ENCODE data around the gene PDCL2. TPM values are rescaled to one million over a fixed set of nuclear protein-coding genes. Genes with fewer than 3 reads are reported as not detected.
"Not testable (repeated sequence)": the region's sequence is repeated elsewhere in the genome, so short reads cannot be mapped to it uniquely, and the experiment has no call there.

PDCL2 gene
- total and polyA plus RNA-seq, 10 of the 15 experiments (the other 5 are each of a cell fraction or from before 2014, with no cell fraction given) = not detected

DNA sequence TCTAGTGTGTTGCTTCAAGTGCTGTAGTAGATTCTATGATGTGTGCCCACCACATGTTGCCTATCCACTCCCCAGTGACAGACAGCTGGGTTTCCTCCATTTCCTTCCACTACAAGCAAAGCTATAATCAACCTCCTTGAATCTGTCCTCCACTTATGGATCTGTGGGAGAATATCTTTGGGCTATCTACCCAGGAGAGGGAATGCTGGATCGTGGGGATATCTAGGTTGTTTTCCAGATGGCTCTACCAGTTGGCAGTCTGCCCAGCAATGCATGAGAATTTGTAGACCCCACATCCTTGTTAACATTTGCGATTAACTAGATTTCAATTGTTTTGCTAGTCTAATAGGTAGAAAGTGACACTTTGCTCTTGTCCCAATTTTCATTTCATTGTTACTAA is 33.8 kb upstream of the PDCL2 start:
- DNase-seq (ENCODE audit: low read depth, low spot score) (no peak), FAIRE-seq (no peak), ATAC-seq (no peak)
- SMC1A ChIA-PET (ENCODE audit: uncharacterized antibody, unreplicated experiment) = interaction anchor here (0.6 kb wide), 1 partner anchor 112 kb away, joined by 3 read pairs; no protein-coding TSS in a partner anchor
- CTCF ChIA-PET = no interaction called here
- in situ Hi-C loops (cut with MboI) = no loop called here
- TF ChIP-seq EP300 (IDR thresholded peaks at IDR 0.05; ENCODE audit: borderline replicate concordance in 1 of 2, control insufficient read depth in 1 of 2, low read depth in 2 of 2, low read length in 2 of 2) (no peak), POLR2AphosphoS2 (IDR thresholded peaks at IDR 0.05; ENCODE audit: low read depth, low read length) (no peak)
- intact Hi-C loops (cut with micrococcal nuclease; ENCODE audit: unreplicated experiment) = no loop called here
- Histone ChIP-seq H2AFZ (ENCODE audit: control insufficient read depth, low read depth, low read length) (no peak overlapping the region), H3K9ac (ENCODE audit: control insufficient read depth, insufficient read depth, low read length) (no peak overlapping the region), H3K4me1 (ENCODE audit: control insufficient read depth, insufficient read depth, low read length) (no peaks in the 10 kb centered on the region), H4K20me1 (ENCODE audit: control insufficient read depth, insufficient read depth) (no peaks in the 10 kb centered on the region), H3K4me2 (ENCODE audit: control insufficient read depth, insufficient read depth) (no peak overlapping the region), H3K9me3 (replicated peaks; ENCODE audit: control insufficient read depth, insufficient read depth, low read length) (no peaks in the 10 kb centered on the region), H3K4me3 (no peak overlapping the region), H3K36me3 (ENCODE audit: control insufficient read depth in 2 of 2, insufficient read depth in 2 of 2, low read length in 1 of 2) (no peaks in the 10 kb centered on the region), H3K79me2 (ENCODE audit: control insufficient read depth, insufficient read depth, low read length) (no peaks in the 10 kb centered on the region), H3K27me3 (replicated peaks in 1 of 2; ENCODE audit: control insufficient read depth in 2 of 2, insufficient read depth in 2 of 2, low read length in 1 of 2) (no peaks in the 10 kb centered on the region; a peak in 1 of 4 replicates), H3K27ac (ENCODE audit: control insufficient read depth, insufficient read depth) (no peak overlapping the region)
- RAD21 ChIA-PET (ENCODE audit: unreplicated experiment) = no interaction called here
- POLR2A ChIA-PET = no interaction called here
- no TSS peak for BruUV-seq (replicated peaks)
- WGBS (ENCODE audit: insufficient coverage, insufficient replicate concordance, low lambda C conversion rate, missing lambda C conversion rate) = 50% methylated on average over 2 of the region's 2 CpGs

DNA sequence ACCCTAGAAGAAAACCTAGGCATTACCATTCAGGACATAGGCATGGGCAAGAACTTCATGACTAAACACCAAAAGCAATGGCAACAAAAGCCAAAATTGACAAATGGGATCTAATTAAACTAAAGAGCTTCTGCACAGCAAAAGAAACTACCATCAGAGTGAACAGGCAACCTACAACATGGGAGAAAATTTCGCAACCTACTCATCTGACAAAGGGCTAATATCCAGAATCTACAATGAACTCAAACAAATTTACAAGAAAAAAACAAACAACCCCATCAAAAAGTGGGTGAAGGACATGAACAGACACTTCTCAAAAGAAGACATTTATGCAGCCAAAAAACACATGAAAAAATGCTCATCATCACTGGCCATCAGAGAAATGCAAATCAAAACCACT is 32.0 kb upstream of the PDCL2 start:
- H3K9me3 ChIP-seq (replicated peaks; ENCODE audit: control insufficient read depth, insufficient read depth, low read length); ATAC-seq; H4K20me1 ChIP-seq (ENCODE audit: control insufficient read depth, insufficient read depth); CTCF ChIA-PET; H3K79me2 ChIP-seq (ENCODE audit: control insufficient read depth, insufficient read depth, low read length); H3K36me3 ChIP-seq (ENCODE audit: control insufficient read depth in 2 of 2, insufficient read depth in 2 of 2, low read length in 1 of 2); H3K4me2 ChIP-seq (ENCODE audit: control insufficient read depth, insufficient read depth); DNase-seq (ENCODE audit: low read depth, low spot score); FAIRE-seq; H3K27me3 ChIP-seq (replicated peaks in 1 of 2; ENCODE audit: control insufficient read depth in 2 of 2, insufficient read depth in 2 of 2, low read length in 1 of 2); POLR2A ChIA-PET; in situ Hi-C loops (cut with MboI); H3K27ac ChIP-seq (ENCODE audit: control insufficient read depth, insufficient read depth); H3K4me3 ChIP-seq; SMC1A ChIA-PET (ENCODE audit: uncharacterized antibody, unreplicated experiment); BruUV-seq (replicated peaks); H3K9ac ChIP-seq (ENCODE audit: control insufficient read depth, insufficient read depth, low read length); H2AFZ ChIP-seq (ENCODE audit: control insufficient read depth, low read depth, low read length); intact Hi-C loops (cut with micrococcal nuclease; ENCODE audit: unreplicated experiment); H3K4me1 ChIP-seq (ENCODE audit: control insufficient read depth, insufficient read depth, low read length); RAD21 ChIA-PET (ENCODE audit: unreplicated experiment): not testable (repeated sequence)
- WGBS (ENCODE audit: insufficient coverage, insufficient replicate concordance, low lambda C conversion rate, missing lambda C conversion rate) = 25% methylated on average over 1 of the region's 1 CpG
